Measurements from ENCODE around the gene GPC5.

GPC5 gene

DNA sequence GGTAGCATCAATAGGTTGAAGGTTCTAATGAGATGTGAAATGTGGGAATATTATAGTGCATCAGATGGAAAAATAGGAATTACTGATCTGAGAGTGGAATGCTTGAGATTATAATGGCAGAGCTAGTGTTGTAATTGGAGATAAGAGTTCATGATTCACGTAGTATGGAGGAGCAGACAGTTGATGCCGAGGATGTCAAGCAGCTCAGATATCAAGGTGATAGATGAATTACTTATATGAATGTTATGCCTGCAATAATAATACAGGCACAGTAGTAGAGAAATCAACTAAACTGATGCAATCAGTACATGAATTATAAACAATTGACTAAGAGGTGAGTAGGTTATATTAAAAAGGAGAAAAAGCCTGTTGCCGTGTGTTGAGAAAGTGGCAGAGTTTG lies 1035.0 kb downstream of the GPC5 start:
- Histone ChIP-seq H3K9ac (ENCODE audit: low read depth, low read length) (no peak overlapping the region), H3K27ac (ENCODE audit: low read depth, low read length) (no peak overlapping the region), H3K4me1 (ENCODE audit: insufficient read depth, low read length) (0 out of 2 replicates have a peak, but pooled peaks cover 4% of the 10 kb centered on the region), H3K4me3 (ENCODE audit: low read length) (no peak overlapping the region), H3K9me3 (ENCODE audit: insufficient read depth, low read depth, low read length) (no peaks in the 10 kb centered on the region), H3K36me3 (ENCODE audit: insufficient read depth, low read length) (no peaks in the 10 kb centered on the region), H3K27me3 (ENCODE audit: insufficient read depth, low read length) (no peaks in the 10 kb centered on the region)
- WGBS = 72% methylated on average over 3 of the region's 3 CpGs

GRCh38 chr13:92433963-92434362 lies 1035.5 kb downstream of the GPC5 start:
- Histone ChIP-seq H3K27ac (ENCODE audit: low read depth, low read length) (no peak overlapping the region), H3K9me3 (ENCODE audit: insufficient read depth, low read depth, low read length) (no peaks in the 10 kb centered on the region), H3K9ac (ENCODE audit: low read depth, low read length) (no peak overlapping the region), H3K27me3 (ENCODE audit: insufficient read depth, low read length) (no peaks in the 10 kb centered on the region), H3K4me1 (ENCODE audit: insufficient read depth, low read length) (0 out of 2 replicates have a peak, but pooled peaks cover 4% of the 10 kb centered on the region), H3K36me3 (ENCODE audit: insufficient read depth, low read length) (no peaks in the 10 kb centered on the region), H3K4me3 (ENCODE audit: low read length) (no peak overlapping the region)
- 97% methylated on average over 1 of the region's 1 CpG for WGBS

DNA sequence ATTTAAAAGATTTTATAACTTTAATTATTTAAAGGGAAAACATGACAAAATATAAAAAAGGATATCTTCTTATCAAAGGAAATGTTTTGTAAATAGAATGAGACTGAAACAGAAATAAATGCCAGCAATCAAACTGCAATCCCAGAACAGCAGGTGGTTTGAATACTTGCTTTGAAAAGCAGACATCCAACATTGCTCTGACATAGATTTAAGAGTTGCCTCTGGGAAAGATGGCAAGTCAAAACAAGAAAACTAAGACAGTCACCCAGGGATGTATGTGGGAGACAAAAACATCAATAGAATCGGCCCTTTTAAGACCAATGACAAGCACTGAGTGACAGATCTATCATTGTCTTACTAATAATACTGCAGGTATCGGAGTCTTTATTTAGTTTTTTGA lies 1038.5 kb downstream of the GPC5 start:
- Histone ChIP-seq H3K27ac (ENCODE audit: low read depth, low read length) (no peak overlapping the region), H3K27me3 (ENCODE audit: insufficient read depth, low read length) (no peaks in the 10 kb centered on the region), H3K4me1 (ENCODE audit: insufficient read depth, low read length) (0 out of 2 replicates have a peak, but pooled peaks cover 4% of the 10 kb centered on the region), H3K9me3 (ENCODE audit: insufficient read depth, low read depth, low read length) (no peaks in the 10 kb centered on the region), H3K36me3 (ENCODE audit: insufficient read depth, low read length) (no peaks in the 10 kb centered on the region), H3K9ac (ENCODE audit: low read depth, low read length) (no peak overlapping the region), H3K4me3 (ENCODE audit: low read length) (no peak overlapping the region)
- WGBS = 60% methylated on average over 1 of the region's 2 CpGs

- H3K36me3 ChIP-seq (ENCODE audit: insufficient read depth, low read length) = no peaks in the 10 kb centered on the region
- H3K27me3 ChIP-seq (ENCODE audit: insufficient read depth, low read length) = no peaks in the 10 kb centered on the region
- H3K4me1 ChIP-seq (ENCODE audit: insufficient read depth, low read length) = no peaks in the 10 kb centered on the region
- no peak overlapping the region for H3K4me3 ChIP-seq (ENCODE audit: low read length)
- 86% methylated on average over 1 of the region's 1 CpG for WGBS
- no peak overlapping the region for H3K27ac ChIP-seq (ENCODE audit: low read depth, low read length)
- H3K9ac ChIP-seq (ENCODE audit: low read depth, low read length) = no peak overlapping the region
- H3K9me3 ChIP-seq (ENCODE audit: insufficient read depth, low read depth, low read length) = no peaks in the 10 kb centered on the region
Measured at GRCh38 chr13:92444244-92444643, 1045.8 kb downstream of the GPC5 start.

DNA sequence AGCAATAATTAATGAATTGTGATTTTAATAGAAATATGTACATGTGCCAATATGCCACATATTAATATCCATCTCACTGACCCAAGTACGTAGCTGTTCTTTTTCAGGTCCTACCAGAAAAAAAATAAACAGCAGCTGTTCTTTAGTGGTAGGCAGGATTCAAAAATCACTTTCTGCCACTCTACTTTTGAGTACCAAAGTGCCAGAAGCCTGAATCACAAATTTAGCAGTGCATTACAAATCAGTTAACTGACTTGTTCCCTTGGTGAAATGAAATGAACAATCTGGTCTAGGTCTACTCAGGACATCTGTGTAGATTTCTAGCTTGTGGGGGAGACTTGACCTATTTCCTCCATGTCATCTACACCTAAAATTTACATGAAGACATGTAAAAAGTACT lies 1052.6 kb downstream of the GPC5 start:
- WGBS = 94% methylated on average over 1 of the region's 1 CpG
- Histone ChIP-seq H3K4me3 (ENCODE audit: low read length) (no peak overlapping the region), H3K36me3 (ENCODE audit: insufficient read depth, low read length) (no peaks in the 10 kb centered on the region), H3K27me3 (ENCODE audit: insufficient read depth, low read length) (no peaks in the 10 kb centered on the region), H3K4me1 (ENCODE audit: insufficient read depth, low read length) (no peaks in the 10 kb centered on the region), H3K9ac (ENCODE audit: low read depth, low read length) (no peak overlapping the region), H3K27ac (ENCODE audit: low read depth, low read length) (no peak overlapping the region), H3K9me3 (ENCODE audit: insufficient read depth, low read depth, low read length) (no peaks in the 10 kb centered on the region)

- Histone ChIP-seq H3K36me3 (ENCODE audit: insufficient read depth, low read length) (no peaks in the 10 kb centered on the region), H3K9ac (ENCODE audit: low read depth, low read length) (no peak overlapping the region), H3K4me1 (ENCODE audit: insufficient read depth, low read length) (no peaks in the 10 kb centered on the region), H3K27me3 (ENCODE audit: insufficient read depth, low read length) (no peaks in the 10 kb centered on the region), H3K9me3 (ENCODE audit: insufficient read depth, low read depth, low read length) (no peaks in the 10 kb centered on the region), H3K4me3 (ENCODE audit: low read length) (no peak overlapping the region), H3K27ac (ENCODE audit: low read depth, low read length) (no peak overlapping the region)
- WGBS = 95% methylated on average over 6 of the region's 6 CpGs
Measured at GRCh38 chr13:92452840-92453239, 1054.4 kb downstream of the GPC5 start.

GRCh38 chr13:92459306-92459705 lies 1060.9 kb downstream of the GPC5 start:
- WGBS = 88% methylated on average over 4 of the region's 4 CpGs
- no peak overlapping the region for H3K4me3 ChIP-seq (ENCODE audit: low read length)
- no peaks in the 10 kb centered on the region for H3K27me3 ChIP-seq (ENCODE audit: insufficient read depth, low read length)
- H3K9ac ChIP-seq (ENCODE audit: low read depth, low read length) = no peak overlapping the region
- no peaks in the 10 kb centered on the region for H3K36me3 ChIP-seq (ENCODE audit: insufficient read depth, low read length)
- H3K27ac ChIP-seq (ENCODE audit: low read depth, low read length) = no peak overlapping the region
- H3K9me3 ChIP-seq (ENCODE audit: insufficient read depth, low read depth, low read length) = no peaks in the 10 kb centered on the region
- H3K4me1 ChIP-seq (ENCODE audit: insufficient read depth, low read length) = no peaks in the 10 kb centered on the region

DNA sequence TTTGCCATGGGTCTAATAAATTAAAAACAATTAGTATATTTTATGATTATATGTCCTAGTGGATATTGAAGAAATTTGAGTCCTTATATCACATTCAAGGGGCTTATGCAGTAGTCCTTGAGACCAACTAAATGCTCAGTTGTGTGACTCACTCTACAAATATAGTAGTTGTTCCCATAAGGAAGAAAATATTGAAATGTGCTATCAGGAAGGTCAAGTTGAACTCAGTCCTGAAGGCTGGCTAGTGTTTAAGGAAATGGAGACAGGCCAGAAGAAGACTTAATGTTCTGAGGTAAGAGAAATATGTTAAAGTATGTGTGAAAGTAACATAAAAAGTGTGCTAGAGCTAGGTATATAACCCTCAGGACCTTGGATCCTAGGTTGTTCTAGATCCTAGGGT lies 1062.1 kb downstream of the GPC5 start:
- Histone ChIP-seq H3K9ac (ENCODE audit: low read depth, low read length) (no peak overlapping the region), H3K27me3 (ENCODE audit: insufficient read depth, low read length) (no peaks in the 10 kb centered on the region), H3K4me3 (ENCODE audit: low read length) (no peak overlapping the region), H3K9me3 (ENCODE audit: insufficient read depth, low read depth, low read length) (no peaks in the 10 kb centered on the region), H3K27ac (ENCODE audit: low read depth, low read length) (no peak overlapping the region), H3K4me1 (ENCODE audit: insufficient read depth, low read length) (no peaks in the 10 kb centered on the region), H3K36me3 (ENCODE audit: insufficient read depth, low read length) (no peaks in the 10 kb centered on the region)

- Histone ChIP-seq H3K27ac (ENCODE audit: low read depth, low read length) (no peak overlapping the region), H3K36me3 (ENCODE audit: insufficient read depth, low read length) (no peaks in the 10 kb centered on the region), H3K4me1 (ENCODE audit: insufficient read depth, low read length) (no peaks in the 10 kb centered on the region), H3K9ac (ENCODE audit: low read depth, low read length) (no peak overlapping the region), H3K9me3 (ENCODE audit: insufficient read depth, low read depth, low read length) (no peaks in the 10 kb centered on the region), H3K27me3 (ENCODE audit: insufficient read depth, low read length) (no peaks in the 10 kb centered on the region), H3K4me3 (ENCODE audit: low read length) (no peak overlapping the region)
- 93% methylated on average over 3 of the region's 3 CpGs for WGBS
Measured at GRCh38 chr13:92461402-92461801, 1063.0 kb downstream of the GPC5 start.

GRCh38 chr13:92461831-92462230 lies 1063.4 kb downstream of the GPC5 start:
- no peaks in the 10 kb centered on the region for H3K36me3 ChIP-seq (ENCODE audit: insufficient read depth, low read length)
- no peaks in the 10 kb centered on the region for H3K9me3 ChIP-seq (ENCODE audit: insufficient read depth, low read depth, low read length)
- H3K9ac ChIP-seq (ENCODE audit: low read depth, low read length) = no peak overlapping the region
- 95% methylated on average over 5 of the region's 5 CpGs for WGBS
- H3K27ac ChIP-seq (ENCODE audit: low read depth, low read length) = no peak overlapping the region
- H3K4me3 ChIP-seq (ENCODE audit: low read length) = no peak overlapping the region
- no peaks in the 10 kb centered on the region for H3K27me3 ChIP-seq (ENCODE audit: insufficient read depth, low read length)
- H3K4me1 ChIP-seq (ENCODE audit: insufficient read depth, low read length) = no peaks in the 10 kb centered on the region

DNA sequence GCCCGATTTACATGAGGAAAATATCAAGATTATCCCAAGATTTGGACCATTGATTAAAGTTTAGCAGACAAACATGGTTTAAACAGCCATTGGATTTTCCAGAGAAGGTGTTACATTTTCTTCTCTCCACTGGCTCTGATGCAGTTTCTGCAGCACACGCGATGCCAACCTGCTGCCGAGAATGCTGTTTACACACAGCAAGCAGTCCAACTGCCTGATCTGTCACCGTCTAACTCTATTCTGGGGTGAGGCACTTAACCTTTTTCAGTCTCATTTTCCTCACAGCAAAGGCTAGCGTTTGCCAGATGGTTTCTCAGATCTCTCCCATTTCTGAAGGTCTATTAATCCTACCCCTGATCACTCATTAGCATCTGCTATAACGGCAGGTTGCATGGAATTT lies 1064.7 kb downstream of the GPC5 start:
- Histone ChIP-seq H3K9me3 (ENCODE audit: insufficient read depth, low read depth, low read length) (no peaks in the 10 kb centered on the region), H3K4me1 (ENCODE audit: insufficient read depth, low read length) (no peaks in the 10 kb centered on the region), H3K4me3 (ENCODE audit: low read length) (no peak overlapping the region), H3K9ac (ENCODE audit: low read depth, low read length) (no peak overlapping the region), H3K36me3 (ENCODE audit: insufficient read depth, low read length) (no peaks in the 10 kb centered on the region), H3K27me3 (ENCODE audit: insufficient read depth, low read length) (no peaks in the 10 kb centered on the region), H3K27ac (ENCODE audit: low read depth, low read length) (no peak overlapping the region)
- 82% methylated on average over 7 of the region's 7 CpGs for WGBS

DNA sequence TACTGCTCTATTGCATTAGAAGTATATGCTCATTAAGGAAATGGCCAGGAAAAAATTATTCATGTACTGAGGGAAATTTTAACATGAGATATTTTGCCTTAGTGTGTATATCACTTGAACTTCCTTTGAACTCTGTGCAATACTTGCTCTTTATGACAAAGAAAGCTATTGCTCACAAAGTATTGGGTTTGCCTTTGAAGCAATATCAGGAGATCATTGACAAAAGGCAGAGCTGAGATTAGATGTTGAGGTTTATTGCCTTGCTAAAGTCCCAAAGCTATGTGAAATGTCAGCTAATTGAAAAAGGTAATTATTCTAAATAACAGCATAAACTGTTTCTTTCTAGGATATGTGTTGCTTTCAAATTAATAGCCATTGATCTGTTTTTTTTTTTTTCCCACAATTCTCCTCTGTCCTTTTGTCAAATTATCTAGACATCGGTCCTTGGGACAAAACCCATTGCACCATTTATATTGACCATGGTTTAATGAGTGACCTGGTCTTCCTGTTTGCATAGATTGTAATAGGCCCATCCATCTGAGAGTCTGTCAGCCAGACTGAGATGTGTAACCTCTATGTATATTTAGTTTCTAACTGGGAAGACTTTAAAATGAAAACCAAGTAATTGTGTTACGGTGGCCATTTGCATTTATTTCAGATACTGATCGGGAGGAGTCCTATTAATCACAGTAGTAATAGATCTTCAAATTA lies 1075.5 kb downstream of the GPC5 start:
- Histone ChIP-seq H3K9ac (ENCODE audit: low read depth, low read length) (no peak overlapping the region), H3K4me3 (ENCODE audit: low read length) (no peak overlapping the region), H3K36me3 (ENCODE audit: insufficient read depth, low read length) (no peaks in the 10 kb centered on the region), H3K27ac (ENCODE audit: low read depth, low read length) (no peak overlapping the region), H3K9me3 (ENCODE audit: insufficient read depth, low read depth, low read length) (no peaks in the 10 kb centered on the region), H3K27me3 (ENCODE audit: insufficient read depth, low read length) (no peaks in the 10 kb centered on the region), H3K4me1 (ENCODE audit: insufficient read depth, low read length) (no peaks in the 10 kb centered on the region)
- WGBS = 100% methylated on average over 2 of the region's 3 CpGs

All from HUES64 (cell line).